HG03064 (cell line): ENCODE data around the gene TNS2.
A peak's percentile ranks its signal among the peaks of the same experiment; 100 is the strongest.

Experiments used
- ATAC-seq: cut with Tn5 transposase; IDR thresholded peaks from one replicate; pipeline ENCODE4 v1.9.1; 2021; ENCODE audit warnings: low read depth; ENCODE audit not compliant: unreplicated experiment

TNS2 gene

GRCh38 chr12:53044052-53044581 is 5.7 kb upstream of the TNS2 start:
- ATAC-seq = no peak

- no peak for ATAC-seq
Observed at GRCh38 chr12:53044896-53045695, 4.8 kb upstream of the TNS2 start.

- ATAC-seq = no peak
Observed at GRCh38 chr12:53045696-53046045, 4.2 kb upstream of the TNS2 start.

DNA sequence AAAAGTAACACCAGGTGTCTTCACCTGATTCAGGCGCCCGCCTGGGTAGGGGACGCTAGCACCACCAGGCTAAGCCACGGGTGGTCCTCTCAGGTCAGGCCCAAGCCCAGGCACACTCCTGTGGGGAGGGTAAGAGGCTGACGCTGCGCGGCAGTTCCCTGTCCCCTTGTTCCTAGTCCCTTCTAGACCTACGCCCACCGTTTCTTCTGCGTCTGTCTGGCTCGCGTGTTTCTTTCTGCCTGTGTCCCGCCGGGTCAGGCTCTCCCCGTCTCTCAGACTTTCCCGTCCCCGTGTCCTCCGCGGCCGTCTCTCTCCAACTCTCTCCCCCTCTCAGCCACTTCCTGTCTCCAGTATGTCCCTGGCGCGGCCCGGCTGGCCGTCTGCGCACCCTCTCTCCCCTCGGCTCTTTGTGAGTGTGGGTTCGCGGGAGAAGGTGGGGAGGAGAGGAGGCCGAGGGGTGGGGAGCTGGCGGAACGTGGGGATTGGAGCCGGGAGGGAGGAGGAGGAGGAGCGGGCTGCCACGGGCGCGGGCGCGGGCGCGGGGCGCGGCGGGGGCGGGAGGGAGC is 3.1 kb upstream of the TNS2 start:
- peak; percentile 36 for ATAC-seq

DNA sequence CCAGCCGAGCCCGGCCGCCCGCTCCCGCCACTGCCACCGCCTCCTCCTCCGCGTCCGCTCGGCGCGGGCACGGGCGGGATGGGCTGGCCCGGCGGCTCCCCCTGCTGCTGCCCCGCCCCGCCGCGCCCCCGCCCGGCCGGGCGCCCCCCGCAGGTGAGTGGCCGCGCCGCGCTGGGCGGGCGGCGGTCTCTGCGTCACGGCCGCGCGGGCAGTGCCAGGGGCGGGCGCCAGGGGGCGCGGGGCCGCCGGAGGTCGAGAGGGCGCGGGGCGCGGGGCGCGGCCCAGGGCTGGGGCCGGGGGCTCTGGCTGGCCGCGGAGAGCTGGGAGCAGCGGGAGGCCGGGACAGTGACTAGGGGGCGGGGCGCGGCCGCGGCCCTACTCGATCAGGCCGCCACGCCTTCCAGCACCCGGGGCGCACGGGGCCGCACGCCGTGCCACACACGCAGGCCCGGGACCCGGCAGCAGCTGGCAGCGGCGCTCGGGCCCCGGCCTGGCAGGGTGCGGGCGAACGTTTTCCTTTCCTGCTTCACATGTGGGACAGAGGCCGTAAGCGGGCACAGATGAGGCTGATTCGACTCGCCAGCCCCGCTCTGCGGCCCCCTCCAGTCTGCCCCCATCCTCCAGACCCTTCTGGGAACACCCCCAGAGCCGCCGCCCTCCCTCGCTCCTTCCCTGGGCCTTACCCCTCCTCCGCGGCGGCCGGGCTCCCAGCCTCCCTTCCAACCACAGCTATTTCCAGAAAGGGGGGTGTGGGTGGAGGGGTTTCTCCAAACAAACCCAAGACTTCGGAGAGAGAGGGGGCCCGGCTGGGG is 2.4 kb upstream of the TNS2 start:
- peak; percentile 68 for ATAC-seq

DNA sequence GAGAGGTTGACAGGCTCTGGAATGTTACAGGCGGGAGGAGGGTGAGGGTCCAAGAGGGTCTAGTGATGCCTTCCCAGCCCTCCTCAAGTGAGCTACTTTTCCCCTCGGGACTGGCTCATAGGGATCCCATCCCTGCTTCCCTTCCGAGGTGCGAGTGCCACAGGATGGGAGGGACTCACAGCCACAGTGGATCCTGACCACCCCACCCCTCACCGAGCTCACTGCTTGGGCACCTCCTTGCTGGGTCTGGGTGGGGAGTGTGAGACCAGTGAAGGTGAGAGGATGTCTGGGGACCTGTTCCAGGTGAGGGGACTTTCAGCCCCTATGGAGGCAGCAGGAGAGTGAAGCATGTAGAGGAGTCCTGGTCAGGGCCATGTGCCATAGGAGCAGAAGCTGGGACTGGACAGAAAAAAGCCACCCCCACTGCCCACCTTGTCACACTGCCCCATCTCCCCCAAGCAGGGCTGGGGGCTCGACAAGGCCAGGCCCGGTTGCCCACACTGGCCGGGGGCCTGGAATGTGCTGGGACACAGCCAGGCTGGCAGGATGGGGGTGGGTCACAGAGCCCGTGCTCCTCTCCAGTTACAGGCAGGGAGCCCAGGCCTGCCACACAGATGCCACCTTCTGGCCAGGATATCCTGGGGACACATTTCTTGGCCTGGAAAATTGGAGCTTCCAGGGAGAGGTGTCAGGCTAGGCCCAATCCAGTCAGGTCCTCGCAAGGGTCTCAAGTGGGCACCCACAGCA is 1.7 kb upstream of the TNS2 start:
- no peak for ATAC-seq

- ATAC-seq = no peak
Observed at GRCh38 chr12:53048780-53049401, 974 bp upstream of the TNS2 start.

DNA sequence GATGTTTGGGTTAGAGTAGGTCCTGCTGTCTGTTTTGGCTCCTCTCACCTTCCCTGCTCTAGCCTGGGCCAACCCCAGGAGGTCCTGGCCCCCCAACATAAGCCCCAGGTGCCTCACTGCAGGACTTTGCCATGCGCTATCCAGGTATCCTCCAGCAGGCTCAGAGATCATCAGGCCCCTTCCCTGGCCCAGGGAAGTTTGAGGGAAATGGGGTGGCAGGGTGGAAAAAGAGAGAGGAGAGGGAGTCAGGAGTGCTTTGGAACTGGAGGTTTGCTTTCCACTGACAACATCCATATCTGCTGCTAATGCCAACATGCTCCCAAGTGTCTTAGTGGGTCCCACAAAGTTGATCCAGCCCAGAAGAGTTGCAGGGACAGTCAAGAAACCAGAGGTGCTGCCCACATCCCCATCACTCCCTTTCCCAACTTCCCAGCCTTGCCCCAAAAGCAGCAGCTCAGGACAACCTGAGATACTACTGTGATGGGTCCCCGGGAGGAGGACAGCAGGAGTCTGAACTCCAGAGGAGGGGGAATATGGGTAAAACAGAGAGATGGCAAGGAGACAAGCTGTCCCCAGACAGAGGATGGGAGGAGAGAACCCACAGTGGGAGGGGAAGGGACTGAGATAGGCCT is 677 bp downstream of the TNS2 start:
- ATAC-seq = no peak

- no peak for ATAC-seq
Observed at GRCh38 chr12:53051058-53051880, 1.4 kb downstream of the TNS2 start.

GRCh38 chr12:53051881-53052412 is 2.1 kb downstream of the TNS2 start:
- no peak for ATAC-seq

- ATAC-seq = no peak
Observed at GRCh38 chr12:53052419-53053217, 2.8 kb downstream of the TNS2 start.

DNA sequence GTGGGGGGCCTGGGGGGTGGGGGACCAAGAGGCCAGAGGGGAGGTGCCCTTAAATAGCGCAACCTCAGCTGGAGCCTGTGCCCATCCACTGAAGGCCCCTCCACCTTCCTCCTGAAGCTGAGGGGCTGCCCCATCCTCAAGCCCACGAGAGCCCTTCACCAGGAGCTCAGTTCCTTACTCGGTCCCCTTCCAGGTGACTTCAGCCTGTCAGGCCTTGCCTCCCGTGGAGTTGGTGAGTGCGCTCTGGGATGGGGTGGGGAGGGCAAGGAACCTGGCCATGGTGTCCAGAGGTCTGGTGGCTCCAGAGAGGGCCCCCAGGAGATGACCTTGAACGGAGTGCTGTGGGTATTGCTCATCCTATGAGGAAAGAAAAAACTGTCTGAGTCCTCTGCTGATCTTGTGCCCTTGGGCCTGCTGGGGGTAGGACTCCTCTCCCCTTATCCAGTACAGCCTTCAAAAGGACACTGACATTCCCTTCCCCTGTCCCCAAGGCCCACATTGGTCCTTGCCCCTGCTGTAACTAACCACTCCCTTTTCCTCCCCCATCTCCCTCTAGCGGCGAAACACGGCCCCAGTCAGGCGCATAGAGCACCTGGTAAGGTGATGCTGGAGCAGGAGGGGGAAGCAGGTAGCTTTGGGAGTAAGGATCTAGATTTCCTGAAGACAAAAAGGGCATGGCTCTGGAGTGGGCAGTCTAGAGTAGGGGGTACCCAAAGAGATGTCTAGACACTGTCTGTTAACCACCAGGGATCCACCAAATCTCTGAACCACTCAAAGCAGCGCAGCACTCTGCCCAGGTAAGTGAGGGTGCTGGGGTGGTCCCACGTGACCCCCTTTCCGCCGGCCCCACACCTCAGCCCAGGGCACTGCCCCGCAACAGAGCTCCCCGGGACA is 3.6 kb downstream of the TNS2 start:
- ATAC-seq = peak; percentile 17

GRCh38 chr12:53054112-53054878 is 4.4 kb downstream of the TNS2 start:
- ATAC-seq = peak; percentile 85

- ATAC-seq = no peak
Observed at GRCh38 chr12:53055471-53056266, 5.8 kb downstream of the TNS2 start.

DNA sequence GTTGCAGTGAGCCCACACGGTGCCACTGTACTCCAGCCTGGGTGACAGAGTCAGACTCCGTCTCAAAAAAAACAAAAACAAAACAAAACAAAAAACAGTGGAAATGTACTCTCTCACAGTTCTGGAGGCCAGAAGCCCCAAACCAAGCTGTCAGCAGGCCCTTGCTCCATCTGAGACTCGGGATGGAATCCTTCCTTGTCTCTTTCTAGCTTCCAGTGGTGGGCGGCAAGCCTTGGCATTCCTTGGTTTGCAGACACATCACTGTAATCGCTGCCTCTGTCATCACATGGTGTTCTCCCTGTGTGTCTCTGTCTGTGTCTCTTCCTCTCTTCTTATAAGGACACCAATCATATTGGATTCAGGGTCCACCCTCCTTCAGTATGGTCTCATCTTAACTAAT is 6.4 kb downstream of the TNS2 start:
- no peak for ATAC-seq
